ENCODE measurements around the gene ASB13. TPM values are rescaled to one million over a fixed set of nuclear protein-coding genes. Genes with fewer than 3 reads are reported as not detected.

The ASB13 gene
- polyA plus RNA-seq, 1 of the 3 experiments (the other 2 are of a cell fraction), result 9.2 TPM

- Histone ChIP-seq H3K9me3 (no peaks in the 10 kb centered on the region), H3K9ac (no peak overlapping the region), H3K36me3 (replicated peaks in 1 of 2; ENCODE audit: control insufficient read depth in 1 of 2, insufficient read depth in 2 of 2, low read length in 1 of 2) (no peaks in the 10 kb centered on the region), H3F3A (replicated peaks; ENCODE audit: insufficient read depth) (no peaks in the 10 kb centered on the region), H3K9me2 (no peaks in the 10 kb centered on the region), H4K20me1 (ENCODE audit: insufficient read depth) (no peaks in the 10 kb centered on the region), H3K27me3 (ENCODE audit: insufficient read depth) (no peaks in the 10 kb centered on the region), H3K27ac (ENCODE audit: low read depth in 2 of 2, low read length in 1 of 2) (no peak overlapping the region), H3K4me3 (ENCODE audit: low read depth in 2 of 2, low read length in 1 of 2) (no peak overlapping the region), H3K4me1 (ENCODE audit: control insufficient read depth in 1 of 2, insufficient read depth in 2 of 2, low read depth in 1 of 2, low read length in 1 of 2) (no peaks in the 10 kb centered on the region; a peak in 1 of 4 replicates), H3K4me2 (no peak overlapping the region), H3K79me2 (ENCODE audit: insufficient read depth) (no peaks in the 10 kb centered on the region), H2AFZ (ENCODE audit: low read depth) (no peak overlapping the region)
- DNase-seq, result no peak
- ChIA-PET CTCF (interaction anchor here (0.5 to 2.2 kb wide), 4 partner anchors 14 to 173 kb away, joined by 3 to 10 read pairs (median 6); no protein-coding TSS in a partner anchor), POLR2A (no interaction called here)
- TF ChIP-seq RCOR1 (IDR thresholded peaks at IDR 0.05; ENCODE audit: low read length) (no peak), PBX3 (IDR thresholded peaks at IDR 0.05) (no peak), IRF3 (IDR thresholded peaks at IDR 0.05; ENCODE audit: low read depth, low read length) (no peak), GATA2 (CRISPR knock-in tag; IDR thresholded peaks at IDR 0.05) (no peak), GABPA (IDR thresholded peaks at IDR 0.05; ENCODE audit: low read depth) (no peak), SMC3 (IDR thresholded peaks at IDR 0.05; ENCODE audit: low read depth, low read length) (no peak), EZH2phosphoT487 (IDR thresholded peaks at IDR 0.05; ENCODE audit: borderline replicate concordance, low read depth) (no peak)
- WGBS (ENCODE audit: low lambda C conversion rate), result 89% methylated on average over 12 of the region's 12 CpGs
Measured at GRCh38 chr10:5608608-5609220, 57.7 kb downstream of the ASB13 start.

- Histone ChIP-seq H3K4me1 (ENCODE audit: control insufficient read depth in 1 of 2, insufficient read depth in 2 of 2, low read depth in 1 of 2, low read length in 1 of 2) (no peaks in the 10 kb centered on the region; a peak in 1 of 4 replicates), H3K4me3 (ENCODE audit: low read depth in 2 of 2, low read length in 1 of 2) (no peak overlapping the region), H3K36me3 (replicated peaks in 1 of 2; ENCODE audit: control insufficient read depth in 1 of 2, insufficient read depth in 2 of 2, low read length in 1 of 2) (no peaks in the 10 kb centered on the region), H3F3A (replicated peaks; ENCODE audit: insufficient read depth) (no peaks in the 10 kb centered on the region), H2AFZ (ENCODE audit: low read depth) (no peak overlapping the region), H3K9me2 (no peaks in the 10 kb centered on the region), H3K9me3 (no peaks in the 10 kb centered on the region), H4K20me1 (ENCODE audit: insufficient read depth) (no peaks in the 10 kb centered on the region), H3K27ac (ENCODE audit: low read depth in 2 of 2, low read length in 1 of 2) (no peak overlapping the region), H3K9ac (no peak overlapping the region), H3K79me2 (ENCODE audit: insufficient read depth) (no peaks in the 10 kb centered on the region), H3K27me3 (ENCODE audit: insufficient read depth) (no peaks in the 10 kb centered on the region), H3K4me2 (no peak overlapping the region)
- 92% methylated on average over 7 of the region's 7 CpGs for WGBS (ENCODE audit: low lambda C conversion rate)
- CTCF ChIA-PET, result interaction anchor here (0.7 to 2.2 kb wide), 4 partner anchors 12 to 165 kb away, joined by 3 to 10 read pairs (median 5); no protein-coding TSS in a partner anchor
- no peak for DNase-seq
- POLR2A ChIA-PET, result no interaction called here
- no peak for TF ChIP-seq GABPA (IDR thresholded peaks at IDR 0.05; ENCODE audit: low read depth)
- TF ChIP-seq ELF1 (IDR thresholded peaks at IDR 0.05), result no peak
- TF ChIP-seq PBX3 (IDR thresholded peaks at IDR 0.05), result no peak
- TF ChIP-seq SIN3A (IDR thresholded peaks at IDR 0.05; ENCODE audit: borderline replicate concordance, low read depth, low read length), result no peak
- TF ChIP-seq MEF2A (IDR thresholded peaks at IDR 0.05; ENCODE audit: borderline replicate concordance, low read depth), result no peak
- TF ChIP-seq CHD2 (IDR thresholded peaks at IDR 0.05; ENCODE audit: low read length, partially characterized antibody), result no peak
- TF ChIP-seq TEAD4 (IDR thresholded peaks at IDR 0.05; ENCODE audit: borderline replicate concordance, insufficient read depth), result no peak
- no peak for TF ChIP-seq RAD21 (IDR thresholded peaks at IDR 0.05; ENCODE audit: low read length)
- TF ChIP-seq REST (IDR thresholded peaks at IDR 0.05; ENCODE audit: low read depth, low read length), result no peak
- no peak for TF ChIP-seq JUND (IDR thresholded peaks at IDR 0.05)
- no peak for TF ChIP-seq ZBTB33 (IDR thresholded peaks at IDR 0.05; ENCODE audit: borderline replicate concordance, low read depth)
- TF ChIP-seq IRF3 (IDR thresholded peaks at IDR 0.05; ENCODE audit: low read depth, low read length), result no peak
Measured at GRCh38 chr10:5607594-5607993, 58.8 kb downstream of the ASB13 start.
